HepG2 (cell line): ENCODE data around the gene HNRNPUL1. TPM values are rescaled to one million over a fixed set of nuclear protein-coding genes. Genes with fewer than 3 reads are reported as not detected.

Experiments used
- FIP1L1 ChIP-seq: fragments of 200-400 bp; formaldehyde crosslinking; IDR thresholded peaks from 2 replicates; pipeline ENCODE4 v1.6.1; 2018; ENCODE audit warnings: low read depth, mild to moderate bottlenecking, low read length, moderate library complexity, borderline replicate concordance; ENCODE audit not compliant: insufficient read depth
- IRF1 ChIP-seq: sonication (generic); formaldehyde crosslinking; IDR thresholded peaks from 2 replicates; pipeline ENCODE4 v1.4.0; 2020; ENCODE audit warnings: low read depth, mild to moderate bottlenecking, missing genetic modification reagents
- KDM5B ChIP-seq: sonication (generic); formaldehyde crosslinking; IDR thresholded peaks from 2 replicates; pipeline ENCODE4 v1.4.0; 2020; ENCODE audit warnings: missing genetic modification reagents, mild to moderate bottlenecking, borderline replicate concordance
- KLF12 ChIP-seq: sonication (generic); formaldehyde crosslinking; IDR thresholded peaks from 2 replicates; pipeline ENCODE4 v1.4.0; 2020; ENCODE audit warnings: missing genetic modification reagents, borderline replicate concordance
- MAZ ChIP-seq, 2 experiments: sonication (generic) in 1 of 2; formaldehyde crosslinking in 1 of 2; IDR thresholded peaks; 2 replicates each; pipeline versions ENCODE4 v1.5.0 to v1.6.1; 2012 to 2020; ENCODE audit warnings: low read depth in 2 of 2, mild to moderate bottlenecking in 2 of 2, borderline replicate concordance in 1 of 2, improper control_type of control experiment in 1 of 2, low read length in 1 of 2, missing genetic modification reagents in 1 of 2, moderate library complexity in 1 of 2
- MNT ChIP-seq: fragments of 450-650 bp; IDR thresholded peaks from 2 replicates; pipeline ENCODE4 v1.6.1; 2016
- MTF2 ChIP-seq: sonication (generic); formaldehyde crosslinking; IDR thresholded peaks from 2 replicates; pipeline ENCODE4 v1.5.0; 2020; ENCODE audit warnings: missing genetic modification reagents, borderline replicate concordance
- NR1H2 ChIP-seq: sonication (generic); formaldehyde crosslinking; IDR thresholded peaks from 2 replicates; pipeline ENCODE4 v1.8.1; 2022; ENCODE audit warnings: low read depth, missing genetic modification reagents, borderline replicate concordance
- PITX1 ChIP-seq: sonication (generic); formaldehyde crosslinking; IDR thresholded peaks from 2 replicates; pipeline ENCODE4 v1.5.1; 2020; ENCODE audit warnings: mild to moderate bottlenecking, missing genetic modification reagents
- RNF2 ChIP-seq: fragments of 450-650 bp; conservative IDR thresholded peaks from 2 replicates; pipeline ENCODE4 v1.6.1; 2016; ENCODE audit warnings: low read depth
- THAP9 ChIP-seq: sonication (generic); formaldehyde crosslinking; IDR thresholded peaks from 2 replicates; pipeline ENCODE4; 2020; ENCODE audit warnings: missing genetic modification reagents, mild to moderate bottlenecking, borderline replicate concordance
- ZNF367 ChIP-seq: sonication (generic); formaldehyde crosslinking; IDR thresholded peaks from 2 replicates; pipeline ENCODE4 v1.4.0; 2020; ENCODE audit warnings: missing genetic modification reagents, borderline replicate concordance
- ZNF451 ChIP-seq: sonication (generic); formaldehyde crosslinking; IDR thresholded peaks from 2 replicates; pipeline ENCODE4 v1.5.0; 2020; ENCODE audit warnings: mild to moderate bottlenecking, missing genetic modification reagents
- ZNF501 ChIP-seq: sonication (generic); formaldehyde crosslinking; IDR thresholded peaks from 2 replicates; pipeline ENCODE4 v1.5.1; 2020; ENCODE audit warnings: mild to moderate bottlenecking, moderate library complexity, missing genetic modification reagents
- ZNF530 ChIP-seq: sonication (generic); formaldehyde crosslinking; IDR thresholded peaks from 2 replicates; pipeline ENCODE4 v1.5.0; 2020; ENCODE audit warnings: low read depth, mild to moderate bottlenecking, missing genetic modification reagents
- polyA plus RNA-seq, 8 experiments: library from polyadenylated mRNA; depleted of rRNA in 3 of 8; stranded (reverse) in 7 of 8; unstranded in 1 of 8; fragments of >200 nt; fragmentation: Illumina TruSeq in 4 of 8; extraction: Trizol in 4 of 8; gene quantifications; 2 replicates each; pipeline versions ENCODE4 v1.2.1 to v1.2.3, GENCODE V29; 2011 to 2016; ENCODE audit warnings: low read depth in 4 of 8, missing spikeins in 1 of 8, mixed read lengths in 1 of 8; ENCODE audit not compliant: insufficient read depth in 1 of 8
- total RNA-seq, 5 experiments: library from RNA; depleted of rRNA; stranded (reverse); fragments of >200 nt; fragmentation: Illumina TruSeq; extraction: Trizol; gene quantifications; 2 replicates each; pipeline ENCODE4 v1.2.3, GENCODE V29; 2016; ENCODE audit warnings: low read depth in 1 of 5
- TF ChIP-seq, protein P1 (sequence below): sonication (generic); formaldehyde crosslinking; IDR thresholded peaks from 2 replicates; pipeline ENCODE4 v1.8.0; 2022; ENCODE audit warnings: mild to moderate bottlenecking, missing genetic modification reagents, moderate library complexity
- TF ChIP-seq, protein P2 (sequence below): sonication (generic); formaldehyde crosslinking; IDR thresholded peaks from 2 replicates; pipeline ENCODE4 v1.5.0; 2020; ENCODE audit warnings: missing genetic modification reagents, mild to moderate bottlenecking, borderline replicate concordance

HNRNPUL1 gene
- total and polyA plus RNA-seq, 2 of the 13 experiments (the other 11 are each of a cell fraction or from before 2014, with no cell fraction given) = 30.9 to 81.7 TPM

DNA sequence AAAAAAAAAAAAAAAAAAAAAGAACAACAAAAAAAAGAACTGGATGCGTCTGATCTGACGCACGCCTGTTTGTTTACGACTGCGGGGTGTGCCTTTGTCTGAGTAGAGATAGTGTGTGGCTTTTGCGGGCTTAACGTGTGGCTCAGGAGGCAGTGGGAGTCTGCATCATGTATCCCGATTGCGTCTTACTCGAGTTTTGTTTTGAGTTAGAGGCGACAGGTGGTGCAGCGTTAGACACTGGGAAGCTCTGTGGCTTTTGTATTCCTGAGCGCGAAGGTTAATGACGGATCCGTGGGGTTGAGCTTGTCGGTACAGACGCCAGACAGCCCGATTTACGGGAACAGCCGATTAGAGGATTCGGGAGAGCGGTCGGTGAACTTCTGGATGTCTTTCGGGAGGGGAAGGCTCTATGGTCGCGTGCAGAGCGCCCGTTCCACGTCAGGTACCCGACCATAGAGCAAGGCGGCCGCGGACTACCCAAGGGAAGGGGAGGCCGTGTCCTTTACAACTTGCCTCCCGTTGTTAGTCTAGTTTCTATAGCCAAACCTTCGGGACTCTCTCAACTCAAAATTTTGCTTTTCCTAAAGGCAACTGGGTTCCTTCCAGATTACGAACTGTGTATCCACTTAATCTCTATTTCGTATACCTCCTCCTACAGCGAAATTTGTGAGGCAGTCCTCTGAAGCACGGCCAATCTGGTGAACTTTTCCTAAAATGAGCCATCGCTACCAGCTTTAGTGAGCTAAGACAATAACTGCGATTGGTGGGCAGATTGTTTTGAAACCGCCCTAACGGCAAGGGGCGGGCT is 926 bp upstream of the HNRNPUL1 start (continued):
- TF ChIP-seq THAP9 (CRISPR knock-in tag) (no peak), FIP1L1 (no peak), IRF1 (CRISPR knock-in tag) (no peak), ZNF530 (peak; percentile 62; the same call in 1 of the 2 replicates), ZNF501 (peak; percentile 7; the same call in 1 of the 2 replicates), RNF2 (no peak), PITX1 (CRISPR knock-in tag) (0 out of 2 replicates have a peak, but pooled peaks have one; percentile 25), KDM5B (CRISPR knock-in tag) (peak; percentile 9; the same call in 1 of the 2 replicates), KLF12 (no peak), ZNF451 (CRISPR knock-in tag) (no peak), ZNF367 (CRISPR knock-in tag) (no peak), MTF2 (CRISPR knock-in tag) (no peak), NR1H2 (CRISPR knock-in tag) (no peak), MAZ (IDR thresholded peaks at IDR 0.05; ENCODE audit: borderline replicate concordance, low read depth, low read length) (no peak), MAZ (CRISPR knock-in tag; IDR thresholded peaks at IDR 0.05; ENCODE audit: low read depth) (no peak), MNT (no peak)
- TF ChIP-seq, protein P1, sequence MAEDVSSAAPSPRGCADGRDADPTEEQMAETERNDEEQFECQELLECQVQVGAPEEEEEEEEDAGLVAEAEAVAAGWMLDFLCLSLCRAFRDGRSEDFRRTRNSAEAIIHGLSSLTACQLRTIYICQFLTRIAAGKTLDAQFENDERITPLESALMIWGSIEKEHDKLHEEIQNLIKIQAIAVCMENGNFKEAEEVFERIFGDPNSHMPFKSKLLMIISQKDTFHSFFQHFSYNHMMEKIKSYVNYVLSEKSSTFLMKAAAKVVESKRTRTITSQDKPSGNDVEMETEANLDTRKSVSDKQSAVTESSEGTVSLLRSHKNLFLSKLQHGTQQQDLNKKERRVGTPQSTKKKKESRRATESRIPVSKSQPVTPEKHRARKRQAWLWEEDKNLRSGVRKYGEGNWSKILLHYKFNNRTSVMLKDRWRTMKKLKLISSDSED (CRISPR knock-in tag) = no peak
- TF ChIP-seq, protein P2, sequence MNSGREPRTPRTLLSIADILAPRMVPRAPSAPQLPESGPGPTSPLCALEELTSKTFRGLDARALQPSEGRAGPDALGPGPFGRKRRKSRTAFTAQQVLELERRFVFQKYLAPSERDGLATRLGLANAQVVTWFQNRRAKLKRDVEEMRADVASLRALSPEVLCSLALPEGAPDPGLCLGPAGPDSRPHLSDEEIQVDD (CRISPR knock-in tag) = no peak
